ENCODE results near the gene SLC10A7. TPM values are rescaled to one million over a fixed set of nuclear protein-coding genes. Genes with fewer than 3 reads are reported as not detected.

Gene SLC10A7
- polyA plus RNA-seq, 6 donors from 2014 or later, result 4.1 to 13.6 (median 8.0) TPM

GRCh38 chr4:146415829-146416228 is 105.9 kb downstream of the SLC10A7 start:
- Mint-ChIP-seq H3K36me3 (no peaks in the 10 kb centered on the region), H3K27ac (no peak overlapping the region), H3K4me3 (no peak overlapping the region), H3K4me1 (no peaks in the 10 kb centered on the region), H3K9me3 (no peaks in the 10 kb centered on the region), H3K27me3 (no peaks in the 10 kb centered on the region)
- ATAC-seq (ENCODE audit: low read depth in 2 of 2) (no peak), DNase-seq (no peak)

- Mint-ChIP-seq H3K9me3 (no peaks in the 10 kb centered on the region), H3K4me3 (no peak overlapping the region), H3K27ac (no peak overlapping the region), H3K27me3 (no peaks in the 10 kb centered on the region), H3K4me1 (no peaks in the 10 kb centered on the region), H3K36me3 (no peaks in the 10 kb centered on the region)
- DNase-seq (no peak), ATAC-seq (ENCODE audit: low read depth in 2 of 2) (no peak)
Observed at GRCh38 chr4:146407669-146408084, 114.1 kb downstream of the SLC10A7 start.

- Mint-ChIP-seq H3K27ac (no peak overlapping the region), H3K36me3 (no peaks in the 10 kb centered on the region), H3K27me3 (no peaks in the 10 kb centered on the region), H3K4me3 (no peak overlapping the region), H3K9me3 (no peaks in the 10 kb centered on the region), H3K4me1 (no peaks in the 10 kb centered on the region)
- DNase-seq (no peak), ATAC-seq (ENCODE audit: low read depth in 2 of 2) (no peak)
Observed at GRCh38 chr4:146407257-146407656, 114.5 kb downstream of the SLC10A7 start.

GRCh38 chr4:146401274-146401673 is 120.5 kb downstream of the SLC10A7 start:
- Mint-ChIP-seq H3K9me3 (no peaks in the 10 kb centered on the region), H3K4me3 (no peak overlapping the region), H3K27me3 (no peaks in the 10 kb centered on the region), H3K27ac (no peak overlapping the region), H3K36me3 (peaks cover 0 to 5% of the 10 kb centered on the region in 2 donors), H3K4me1 (no peaks in the 10 kb centered on the region)
- ATAC-seq (ENCODE audit: low read depth in 2 of 2) (no peak), DNase-seq (no peak)

- no peaks in the 10 kb centered on the region for H3K4me1 Mint-ChIP-seq
- H3K4me3 Mint-ChIP-seq, result no peak overlapping the region
- no peaks in the 10 kb centered on the region for H3K27me3 Mint-ChIP-seq
- DNase-seq (no peak), ATAC-seq (ENCODE audit: low read depth in 2 of 2) (no peak)
- H3K27ac Mint-ChIP-seq, result no peak overlapping the region
- no peaks in the 10 kb centered on the region for H3K9me3 Mint-ChIP-seq
- H3K36me3 Mint-ChIP-seq, result peaks cover 0 to 5% of the 10 kb centered on the region in 2 donors
Observed at GRCh38 chr4:146398896-146399445, 122.8 kb downstream of the SLC10A7 start.

GRCh38 chr4:146398404-146398803 is 123.3 kb downstream of the SLC10A7 start:
- no peaks in the 10 kb centered on the region for H3K4me1 Mint-ChIP-seq
- DNase-seq (no peak), ATAC-seq (ENCODE audit: low read depth in 2 of 2) (no peak)
- H3K4me3 Mint-ChIP-seq, result no peak overlapping the region
- H3K36me3 Mint-ChIP-seq, result peaks cover 0 to 5% of the 10 kb centered on the region in 2 donors
- H3K9me3 Mint-ChIP-seq, result no peaks in the 10 kb centered on the region
- no peaks in the 10 kb centered on the region for H3K27me3 Mint-ChIP-seq
- no peak overlapping the region for H3K27ac Mint-ChIP-seq

- H3K4me1 Mint-ChIP-seq, result peaks cover 0 to 4% (median 2%) of the 10 kb centered on the region in 3 donors
- no peak for DNase-seq
- no peak overlapping the region for H3K27ac Mint-ChIP-seq
- no peak overlapping the region for H3K4me3 Mint-ChIP-seq
- no peaks in the 10 kb centered on the region for H3K27me3 Mint-ChIP-seq
- H3K9me3 Mint-ChIP-seq, result peaks cover 0 to 2% (median 0%) of the 10 kb centered on the region in 7 donors
- ATAC-seq (ENCODE audit: low read depth in 2 of 2), result no peak
- H3K36me3 Mint-ChIP-seq, result no peaks in the 10 kb centered on the region
Observed at GRCh38 chr4:146389561-146389960, 132.2 kb downstream of the SLC10A7 start.

- DNase-seq (no peak), ATAC-seq (ENCODE audit: low read depth in 2 of 2) (no peak)
- no peak overlapping the region for H3K4me3 Mint-ChIP-seq
- H3K9me3 Mint-ChIP-seq, result peaks cover 0 to 2% (median 0%) of the 10 kb centered on the region in 7 donors
- no peaks in the 10 kb centered on the region for H3K36me3 Mint-ChIP-seq
- no peak overlapping the region for H3K27ac Mint-ChIP-seq
- peaks cover under 1 to 13% (median 4%) of the 10 kb centered on the region in 3 donors for H3K4me1 Mint-ChIP-seq
- H3K27me3 Mint-ChIP-seq, result no peaks in the 10 kb centered on the region
Observed at GRCh38 chr4:146382194-146382593, 139.5 kb downstream of the SLC10A7 start.

- Mint-ChIP-seq H3K27ac (no peak overlapping the region), H3K4me1 (peaks cover 0 to 16% (median 1%) of the 10 kb centered on the region in 3 donors), H3K27me3 (no peaks in the 10 kb centered on the region), H3K4me3 (no peak overlapping the region), H3K36me3 (no peaks in the 10 kb centered on the region), H3K9me3 (peaks cover 0 to 6% (median 0%) of the 10 kb centered on the region in 7 donors)
- ATAC-seq (ENCODE audit: low read depth in 2 of 2) (no peak), DNase-seq (no peak)
Observed at GRCh38 chr4:146381263-146381872, 140.4 kb downstream of the SLC10A7 start.

GRCh38 chr4:146379744-146380143 is 142.0 kb downstream of the SLC10A7 start:
- Mint-ChIP-seq H3K9me3 (peaks cover 0 to 8% (median 1%) of the 10 kb centered on the region in 7 donors), H3K4me1 (peaks cover 0 to 28% (median 0%) of the 10 kb centered on the region in 3 donors), H3K27me3 (no peaks in the 10 kb centered on the region), H3K4me3 (no peak overlapping the region), H3K36me3 (no peaks in the 10 kb centered on the region), H3K27ac (no peak overlapping the region)
- ATAC-seq (ENCODE audit: low read depth in 2 of 2), result no peak
- DNase-seq, result no peak

GRCh38 chr4:146371812-146372211 is 149.9 kb downstream of the SLC10A7 start:
- H3K36me3 Mint-ChIP-seq, result no peaks in the 10 kb centered on the region
- H3K4me3 Mint-ChIP-seq, result no peak overlapping the region
- no peak for DNase-seq
- H3K27me3 Mint-ChIP-seq, result no peaks in the 10 kb centered on the region
- H3K4me1 Mint-ChIP-seq, result peaks cover 0 to 23% (median 8%) of the 10 kb centered on the region in 3 donors
- H3K9me3 Mint-ChIP-seq, result peaks cover 0 to 7% (median 1%) of the 10 kb centered on the region in 7 donors
- ATAC-seq (ENCODE audit: low read depth in 2 of 2), result no peak
- H3K27ac Mint-ChIP-seq, result no peak overlapping the region

GRCh38 chr4:146370841-146371240 is 150.9 kb downstream of the SLC10A7 start:
- Mint-ChIP-seq H3K4me1 (peaks cover 0 to 17% (median 8%) of the 10 kb centered on the region in 3 donors), H3K27me3 (no peaks in the 10 kb centered on the region), H3K4me3 (no peak overlapping the region), H3K9me3 (peaks cover 0 to 3% (median 0%) of the 10 kb centered on the region in 7 donors), H3K27ac (no peak overlapping the region), H3K36me3 (no peaks in the 10 kb centered on the region)
- ATAC-seq (ENCODE audit: low read depth in 2 of 2) (no peak), DNase-seq (no peak)

- peaks cover 0 to 1% of the 10 kb centered on the region in 2 donors for H3K36me3 Mint-ChIP-seq
Observed at GRCh38 chr4:146369446-146369845, 152.3 kb downstream of the SLC10A7 start.

GRCh38 chr4:146368209-146368608 is 153.5 kb downstream of the SLC10A7 start:
- Mint-ChIP-seq H3K4me1 (peaks cover 0 to 13% (median 8%) of the 10 kb centered on the region in 3 donors), H3K9me3 (peaks cover under 1 to 9% (median 6%) of the 10 kb centered on the region in 7 donors), H3K36me3 (peaks cover 11 to 14% of the 10 kb centered on the region in 2 donors), H3K27me3 (no peaks in the 10 kb centered on the region), H3K4me3 (no peak overlapping the region), H3K27ac (peak overlapping the region in 1 of 6 donors; percentile 71)
- ATAC-seq (ENCODE audit: low read depth in 2 of 2) (no peak), DNase-seq (no peak)

More at GRCh38 chr4:146369446-146369845, 152.3 kb downstream of the SLC10A7 start:
- DNase-seq (no peak), ATAC-seq (ENCODE audit: low read depth in 2 of 2) (no peak)
- H3K4me1 Mint-ChIP-seq, result peaks cover 0 to 9% (median 8%) of the 10 kb centered on the region in 3 donors
- H3K27me3 Mint-ChIP-seq, result no peaks in the 10 kb centered on the region
- H3K4me3 Mint-ChIP-seq, result no peak overlapping the region
- H3K9me3 Mint-ChIP-seq, result peaks cover 0 to 1% (median 0%) of the 10 kb centered on the region in 7 donors
- no peak overlapping the region for H3K27ac Mint-ChIP-seq
